ENCODE results near the gene TIE1.
"Not testable (repeated sequence)": the region's sequence is repeated elsewhere in the genome, so short reads cannot be mapped to it uniquely, and the experiment has no call there.

TIE1 gene

DNA sequence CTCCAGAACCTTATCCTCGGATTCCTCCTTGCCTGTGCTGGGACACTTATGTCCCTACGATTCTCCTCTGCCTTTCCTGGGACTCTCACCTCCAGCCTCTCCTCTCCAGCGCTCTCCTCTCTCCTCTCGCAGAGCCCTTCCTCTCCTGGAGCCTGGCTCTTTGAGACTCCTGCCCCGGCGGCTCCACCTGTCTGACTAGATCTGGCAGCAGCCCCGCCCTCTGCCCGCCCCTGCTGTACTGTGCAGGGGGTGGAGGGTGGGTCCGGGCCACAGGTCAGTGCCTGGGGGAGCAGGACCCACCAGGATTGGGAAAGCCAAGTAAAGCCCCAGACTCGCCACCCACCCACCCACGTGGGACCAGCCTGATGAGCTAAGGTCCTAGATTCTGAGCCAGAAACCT lies 65.4 kb downstream of the TIE1 start:
- DNase-seq: no peak

DNA sequence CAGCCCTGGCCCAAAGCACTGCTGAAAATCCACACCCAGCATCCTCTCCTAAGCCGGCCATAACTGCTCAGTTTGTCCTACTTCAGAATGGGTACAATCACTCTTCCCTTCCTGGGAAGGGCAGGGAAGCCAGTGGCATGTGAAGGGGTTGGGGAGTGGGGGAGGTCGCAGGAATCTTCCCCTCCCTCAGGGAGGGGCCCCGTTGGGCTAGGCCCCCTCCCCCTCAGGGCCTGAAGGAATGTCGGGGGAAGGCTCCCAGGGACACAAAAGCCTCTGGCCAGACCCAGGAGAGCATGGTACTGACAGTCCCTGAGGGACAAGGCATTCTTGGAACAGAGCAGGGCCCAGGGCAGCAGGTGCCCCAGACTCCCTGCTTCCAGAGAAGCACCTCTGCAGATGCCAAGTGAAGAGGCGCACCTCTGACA lies 65.8 kb downstream of the TIE1 start:
- DNase-seq: no peak

DNA sequence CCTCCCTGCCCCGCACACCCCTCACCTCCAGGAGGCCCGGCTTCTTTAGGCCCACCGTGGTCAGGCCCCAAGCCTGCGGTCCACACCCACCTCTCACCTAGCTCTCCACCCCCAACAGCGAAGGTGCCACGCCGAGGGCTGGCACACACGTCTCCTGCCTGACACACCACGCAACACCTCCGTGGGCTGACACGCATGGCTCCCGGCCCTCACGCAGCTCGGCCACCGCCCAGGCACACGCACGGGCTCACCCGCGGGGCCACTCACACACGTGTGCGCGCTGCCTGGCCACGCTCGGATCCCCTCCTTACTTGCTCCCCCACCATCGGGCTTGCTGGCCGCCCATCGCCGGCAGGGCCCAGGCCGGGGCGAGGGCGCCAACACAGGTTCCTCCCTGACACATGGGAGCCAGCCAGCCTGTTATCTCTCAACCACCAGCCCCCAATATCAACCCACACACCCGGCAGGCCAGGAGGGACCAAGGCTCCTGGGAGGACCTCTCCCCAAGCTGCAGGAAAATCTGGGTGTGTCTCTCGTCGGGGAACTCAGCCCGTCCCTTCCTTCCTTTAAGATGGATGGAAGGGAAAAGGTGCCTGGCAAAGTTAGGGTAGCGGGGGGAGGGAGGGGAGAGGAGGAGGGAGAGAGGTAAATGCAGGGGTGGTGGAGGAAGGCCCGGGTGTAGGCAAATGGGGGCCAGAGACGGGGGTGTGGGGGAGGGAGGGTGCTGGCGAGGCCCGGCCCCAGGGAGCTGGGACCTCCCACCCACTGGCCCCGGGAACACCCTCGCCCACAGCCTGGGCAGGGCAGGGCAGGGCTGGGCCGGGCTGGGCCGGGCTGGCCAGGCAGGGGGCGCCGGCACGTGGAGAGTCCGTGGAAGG lies 66.5 kb downstream of the TIE1 start:
- DNase-seq: peak in 1 of 2 donors; percentile 28

DNA sequence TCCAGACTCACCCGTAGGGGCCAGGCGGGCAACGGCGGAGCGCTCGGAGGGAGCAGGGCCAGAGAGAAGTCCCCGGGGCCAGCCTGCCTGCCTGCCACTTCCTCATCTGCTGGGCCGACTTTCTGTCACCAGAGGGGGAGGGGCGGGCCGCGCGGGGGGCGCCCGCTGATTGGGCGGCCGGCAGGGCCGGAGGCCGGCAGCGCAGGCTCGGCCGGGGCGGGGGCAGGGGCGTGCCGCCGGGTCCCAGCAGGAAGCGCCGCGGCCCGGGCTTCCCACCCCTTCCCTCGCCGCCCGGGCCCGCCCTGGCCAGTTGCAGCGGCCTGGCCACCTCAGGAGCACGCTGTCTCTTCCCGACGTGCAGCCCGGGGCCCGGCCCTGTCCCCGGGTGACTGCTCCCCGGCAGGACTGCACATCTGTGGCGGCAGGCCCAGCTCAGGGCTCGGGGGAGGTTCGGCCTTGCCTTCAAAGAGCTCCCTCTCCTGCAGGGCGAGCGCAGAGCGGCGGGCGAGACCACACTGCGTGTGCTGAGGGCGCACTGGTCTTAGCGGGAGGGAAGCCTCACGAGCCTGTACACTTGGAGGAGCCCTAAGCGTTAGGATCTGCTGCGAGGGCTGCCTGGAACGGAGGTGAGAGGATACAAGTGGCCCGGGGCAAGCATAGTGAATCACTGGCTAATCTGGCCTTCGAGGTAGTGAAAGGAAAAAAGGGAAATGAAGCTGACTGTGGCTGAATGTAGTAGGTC lies 67.3 kb downstream of the TIE1 start, which contains the start of gene ELOVL1:
ELOVL1 (minus strand) TSS at position 108 of the 742 bp plus-strand sequence. CDS start 2,402 bp downstream, outside the sequence.
- peak; percentile 87 to 89 for DNase-seq

DNA sequence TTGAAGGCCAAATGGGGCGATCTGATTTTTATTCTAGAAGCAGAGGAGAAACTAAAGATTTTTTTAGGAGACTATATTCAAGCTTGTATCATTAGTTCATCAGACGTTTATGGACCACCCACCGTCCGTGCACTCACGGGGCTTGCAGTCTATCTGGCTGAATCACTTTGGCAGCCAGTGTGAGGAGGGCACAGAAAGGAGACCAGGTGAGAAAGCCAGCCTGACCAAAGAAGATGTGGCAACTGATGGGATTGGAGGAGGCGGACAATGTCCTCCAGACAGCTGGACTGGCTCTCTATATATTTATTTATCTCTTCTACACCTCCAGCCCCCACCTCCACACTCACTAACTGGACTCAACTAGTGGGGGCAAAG lies 67.9 kb downstream of the TIE1 start:
- no peak for DNase-seq

DNA sequence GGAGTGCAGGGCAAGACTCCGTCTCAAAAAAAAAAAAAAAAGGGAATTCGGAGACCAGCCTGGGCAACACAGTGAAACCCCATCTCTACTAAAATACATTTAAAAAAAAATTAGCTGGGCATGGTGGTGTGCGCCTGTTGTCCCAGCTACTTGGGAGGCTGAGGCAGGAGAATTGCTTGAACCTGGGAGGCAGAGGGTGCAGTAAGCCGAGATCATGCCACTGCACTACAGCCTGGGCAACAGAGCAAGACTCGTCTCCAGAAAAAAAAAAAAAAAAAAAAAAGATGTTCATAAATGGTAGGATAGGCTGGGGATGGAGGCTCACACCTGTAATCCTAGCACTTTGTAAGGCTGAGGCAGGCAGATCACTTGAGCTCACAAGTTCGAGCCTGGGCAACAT lies 69.0 kb downstream of the TIE1 start:
- not testable (repeated sequence) for DNase-seq

DNA sequence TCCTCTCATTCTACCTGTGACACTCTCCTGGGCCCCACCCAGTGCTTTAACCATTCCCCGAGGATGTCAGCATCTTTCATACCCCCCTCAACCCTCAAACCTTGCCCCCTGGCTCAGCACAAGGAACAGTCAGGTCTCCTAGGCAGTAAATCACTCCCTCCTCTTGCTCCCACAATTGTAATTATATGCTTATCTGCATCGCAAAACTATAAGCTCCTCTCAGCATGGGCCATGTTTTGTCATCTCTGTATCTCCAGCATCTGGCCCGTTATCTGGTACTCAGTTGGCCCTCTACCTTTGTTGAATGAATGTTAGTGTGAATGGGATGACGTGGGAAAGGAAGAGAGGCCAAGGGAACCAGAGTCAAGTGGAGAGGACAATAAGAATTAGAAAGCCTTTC lies 69.8 kb downstream of the TIE1 start:
- no peak for DNase-seq

DNA sequence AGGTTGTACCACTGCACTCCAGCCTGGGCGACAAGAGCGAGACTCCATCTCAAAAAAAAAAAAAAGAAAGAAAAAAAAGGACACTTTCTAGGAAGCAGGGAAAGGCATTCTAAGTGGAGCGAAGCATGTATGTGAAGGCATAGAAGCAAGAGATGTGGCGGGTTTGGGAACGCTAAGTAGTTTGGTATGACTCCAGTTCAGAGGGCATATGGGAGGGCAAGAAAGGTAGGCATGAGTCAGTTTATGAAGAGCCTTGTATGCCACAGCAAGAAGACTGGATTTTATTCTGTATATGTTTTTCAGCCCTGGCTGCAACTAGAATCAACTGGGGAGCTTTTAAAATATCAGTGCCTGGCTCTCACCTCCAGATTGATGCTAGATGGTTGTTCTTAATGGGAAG lies 71.4 kb downstream of the TIE1 start:
- DNase-seq: no peak
